ENCODE data around the gene PLET1.

Gene PLET1

DNA sequence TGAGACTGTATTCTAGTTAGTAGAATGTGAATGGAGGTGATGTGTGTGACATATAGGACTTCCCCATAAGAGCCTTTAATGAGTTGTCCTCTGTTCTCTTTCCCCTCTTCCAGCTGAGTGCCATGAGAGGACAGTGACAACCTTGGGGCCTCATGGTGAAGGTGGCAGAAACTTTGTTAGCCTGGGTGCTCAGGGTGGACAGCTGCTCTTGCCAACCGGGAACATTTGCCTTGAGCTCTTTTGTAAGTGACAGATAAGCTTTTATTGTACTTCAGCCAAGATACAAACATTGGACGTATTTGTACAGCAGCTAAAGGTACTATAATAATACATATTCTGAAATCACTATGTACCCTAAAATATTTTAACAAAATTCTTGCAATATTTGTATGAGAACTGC lies 33.0 kb upstream of the PLET1 start:
- no peak overlapping the region for H3K4me2 ChIP-seq (ENCODE audit: low read depth, low read length, poor library complexity, severe bottlenecking)
- no peak overlapping the region for H3K4me3 ChIP-seq (ENCODE audit: insufficient read depth, low read length, poor library complexity, severe bottlenecking)
- no peaks in the 10 kb centered on the region for H3K36me3 ChIP-seq (ENCODE audit: low read length)
- no peaks in the 10 kb centered on the region for H3K9me3 ChIP-seq (ENCODE audit: insufficient read depth, low read length)
- no peak for TF ChIP-seq EZH2phosphoT487 (conservative IDR thresholded peaks at IDR 0.05; ENCODE audit: low read length)
- TF ChIP-seq, protein P1, sequence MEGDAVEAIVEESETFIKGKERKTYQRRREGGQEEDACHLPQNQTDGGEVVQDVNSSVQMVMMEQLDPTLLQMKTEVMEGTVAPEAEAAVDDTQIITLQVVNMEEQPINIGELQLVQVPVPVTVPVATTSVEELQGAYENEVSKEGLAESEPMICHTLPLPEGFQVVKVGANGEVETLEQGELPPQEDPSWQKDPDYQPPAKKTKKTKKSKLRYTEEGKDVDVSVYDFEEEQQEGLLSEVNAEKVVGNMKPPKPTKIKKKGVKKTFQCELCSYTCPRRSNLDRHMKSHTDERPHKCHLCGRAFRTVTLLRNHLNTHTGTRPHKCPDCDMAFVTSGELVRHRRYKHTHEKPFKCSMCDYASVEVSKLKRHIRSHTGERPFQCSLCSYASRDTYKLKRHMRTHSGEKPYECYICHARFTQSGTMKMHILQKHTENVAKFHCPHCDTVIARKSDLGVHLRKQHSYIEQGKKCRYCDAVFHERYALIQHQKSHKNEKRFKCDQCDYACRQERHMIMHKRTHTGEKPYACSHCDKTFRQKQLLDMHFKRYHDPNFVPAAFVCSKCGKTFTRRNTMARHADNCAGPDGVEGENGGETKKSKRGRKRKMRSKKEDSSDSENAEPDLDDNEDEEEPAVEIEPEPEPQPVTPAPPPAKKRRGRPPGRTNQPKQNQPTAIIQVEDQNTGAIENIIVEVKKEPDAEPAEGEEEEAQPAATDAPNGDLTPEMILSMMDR (IDR thresholded peaks at IDR 0.05; ENCODE audit: insufficient read depth, low read length, poor library complexity, severe bottlenecking), result no peak
- H3K79me2 ChIP-seq (ENCODE audit: insufficient read depth, low read length), result no peaks in the 10 kb centered on the region
- H3K27me3 ChIP-seq (ENCODE audit: low read length), result no peaks in the 10 kb centered on the region
- no peaks in the 10 kb centered on the region for H4K20me1 ChIP-seq (ENCODE audit: low read depth, low read length)
- no peak overlapping the region for H2AFZ ChIP-seq (ENCODE audit: low read depth, low read length, severe bottlenecking)
- no peaks in the 10 kb centered on the region for H3K9me2 ChIP-seq (replicated peaks; ENCODE audit: insufficient read depth, low read length)
- H3K27ac ChIP-seq (ENCODE audit: low read depth, low read length), result no peak overlapping the region
- no peaks in the 10 kb centered on the region for H3F3A ChIP-seq (ENCODE audit: insufficient read depth)
- no peak overlapping the region for H3K9ac ChIP-seq (ENCODE audit: low read length)

DNA sequence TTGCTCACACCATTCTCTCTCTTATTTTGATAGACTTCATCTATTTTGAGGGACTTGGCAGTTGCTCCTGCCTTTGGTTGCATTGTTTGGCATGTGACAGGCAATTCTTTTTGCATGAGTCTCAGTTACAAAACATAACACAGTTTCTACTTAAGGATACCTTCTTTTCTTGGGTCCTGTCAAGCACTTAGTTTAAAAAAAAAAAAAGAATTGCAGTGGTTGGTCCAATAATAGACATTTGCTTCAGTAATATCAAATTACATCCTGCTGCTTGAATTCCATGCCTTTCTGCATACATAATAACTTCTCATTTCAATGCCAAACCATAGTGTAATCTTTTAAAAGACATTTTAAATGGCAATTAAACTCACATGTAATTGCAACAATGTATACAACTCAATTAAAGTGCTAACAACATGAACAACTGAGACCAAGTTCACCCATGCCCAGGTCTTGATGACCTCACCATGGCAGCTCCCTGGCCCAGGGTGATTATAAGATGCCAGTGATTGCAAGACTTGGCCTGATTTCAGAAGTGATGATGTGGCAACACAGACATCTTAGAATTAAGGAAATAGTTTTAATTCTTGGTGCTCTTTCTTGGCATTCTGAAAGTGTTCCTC lies 32.2 kb upstream of the PLET1 start:
- Histone ChIP-seq H3K9me3 (ENCODE audit: insufficient read depth, low read length) (no peaks in the 10 kb centered on the region), H2AFZ (ENCODE audit: low read depth, low read length, severe bottlenecking) (no peak overlapping the region), H3F3A (ENCODE audit: insufficient read depth) (no peaks in the 10 kb centered on the region), H3K9me2 (replicated peaks; ENCODE audit: insufficient read depth, low read length) (no peaks in the 10 kb centered on the region), H3K4me2 (ENCODE audit: low read depth, low read length, poor library complexity, severe bottlenecking) (no peak overlapping the region), H3K27me3 (ENCODE audit: low read length) (no peaks in the 10 kb centered on the region), H3K79me2 (ENCODE audit: insufficient read depth, low read length) (no peaks in the 10 kb centered on the region), H4K20me1 (ENCODE audit: low read depth, low read length) (no peaks in the 10 kb centered on the region), H3K27ac (ENCODE audit: low read depth, low read length) (no peak overlapping the region), H3K36me3 (ENCODE audit: low read length) (no peaks in the 10 kb centered on the region), H3K9ac (ENCODE audit: low read length) (no peak overlapping the region), H3K4me3 (ENCODE audit: insufficient read depth, low read length, poor library complexity, severe bottlenecking) (no peak overlapping the region)
- no peak for TF ChIP-seq EZH2phosphoT487 (conservative IDR thresholded peaks at IDR 0.05; ENCODE audit: low read length)
- TF ChIP-seq, protein P1 (IDR thresholded peaks at IDR 0.05; ENCODE audit: insufficient read depth, low read length, poor library complexity, severe bottlenecking), result no peak

DNA sequence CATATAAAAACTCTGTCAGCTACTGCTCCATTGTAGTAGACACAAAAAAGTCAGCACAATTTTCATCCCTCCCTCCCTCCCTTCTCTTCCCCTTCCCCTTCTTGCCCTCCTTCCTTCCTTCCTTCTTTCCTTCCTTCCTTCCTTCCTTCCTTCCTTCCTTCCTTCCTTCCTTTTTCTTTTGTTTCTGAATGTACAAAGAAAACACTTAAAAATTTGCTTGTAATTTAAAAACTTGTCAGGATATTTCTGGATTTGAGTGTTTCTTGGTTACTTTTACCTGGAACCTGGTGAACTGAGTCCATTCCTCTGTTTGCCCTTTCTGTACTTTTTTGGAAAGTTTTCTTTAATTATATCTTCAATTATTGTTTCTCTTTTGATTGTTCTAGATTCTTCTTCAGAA lies 31.5 kb upstream of the PLET1 start:
- Histone ChIP-seq H3K27ac (ENCODE audit: low read depth, low read length) (no peak overlapping the region), H3F3A (ENCODE audit: insufficient read depth) (no peaks in the 10 kb centered on the region), H3K79me2 (ENCODE audit: insufficient read depth, low read length) (no peaks in the 10 kb centered on the region), H2AFZ (ENCODE audit: low read depth, low read length, severe bottlenecking) (no peak overlapping the region), H4K20me1 (ENCODE audit: low read depth, low read length) (no peaks in the 10 kb centered on the region), H3K4me2 (ENCODE audit: low read depth, low read length, poor library complexity, severe bottlenecking) (no peak overlapping the region), H3K9me3 (ENCODE audit: insufficient read depth, low read length) (no peaks in the 10 kb centered on the region), H3K4me3 (ENCODE audit: insufficient read depth, low read length, poor library complexity, severe bottlenecking) (no peak overlapping the region), H3K9ac (ENCODE audit: low read length) (no peak overlapping the region), H3K27me3 (ENCODE audit: low read length) (no peaks in the 10 kb centered on the region), H3K36me3 (ENCODE audit: low read length) (no peaks in the 10 kb centered on the region), H3K9me2 (replicated peaks; ENCODE audit: insufficient read depth, low read length) (no peaks in the 10 kb centered on the region)
- TF ChIP-seq, protein P1 (IDR thresholded peaks at IDR 0.05; ENCODE audit: insufficient read depth, low read length, poor library complexity, severe bottlenecking), result no peak
- TF ChIP-seq EZH2phosphoT487 (conservative IDR thresholded peaks at IDR 0.05; ENCODE audit: low read length), result no peak
